Keratinocyte (primary cell): ENCODE results near the gene CLDN11.

Experiments used
- EZH2 ChIP-seq: IDR thresholded peaks from one replicate; pipeline ENCODE4 v1.6.1; 2012; ENCODE audit warnings: inconsistent platforms, mild to moderate bottlenecking, low read length, moderate library complexity
- TF ChIP-seq, protein P1 (sequence below), 3 experiments: IDR thresholded peaks in 1 of 3; conservative IDR thresholded peaks in 1 of 3; optimal IDR thresholded peaks in 1 of 3; 2 replicates in 2 of 3; 3 replicates in 1 of 3; pipeline versions ENCODE3 to v1.5.1; 2011; ENCODE audit warnings: low read length in 3 of 3, mild to moderate bottlenecking in 3 of 3, moderate library complexity in 2 of 3, control low read depth in 1 of 3, inconsistent platforms in 1 of 3; ENCODE audit not compliant: insufficient read depth in 2 of 3; ENCODE audit errors: extremely low read depth in 1 of 3

DNA sequence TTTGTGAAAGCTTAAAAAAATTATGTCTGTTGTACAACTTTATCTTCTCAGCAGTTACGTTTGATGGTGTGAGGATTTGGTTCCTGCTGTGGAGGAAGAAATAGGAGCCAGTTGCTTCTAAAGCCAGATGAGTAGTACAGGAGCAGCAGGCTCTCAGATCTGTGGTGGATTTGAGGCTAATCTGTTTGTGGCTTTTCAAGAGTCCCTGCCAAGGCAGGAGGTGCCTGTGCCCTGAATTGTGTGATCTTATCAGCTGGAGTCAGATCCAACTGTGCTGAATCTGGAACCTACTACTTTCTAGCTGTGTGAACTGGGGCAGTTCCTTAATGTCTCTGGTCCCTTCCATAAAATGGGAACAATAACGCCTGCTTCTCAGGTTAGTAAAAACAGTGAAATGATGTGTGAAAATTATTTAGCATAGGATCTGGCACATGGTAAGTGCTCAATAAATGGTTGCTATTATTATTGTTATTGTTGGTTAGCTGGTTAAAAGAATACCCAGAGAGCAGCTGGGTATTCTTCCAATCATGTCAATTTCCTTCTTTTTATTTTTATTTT is 7.7 kb downstream of the CLDN11 start:
- no peak for TF ChIP-seq EZH2
- TF ChIP-seq, protein P1, sequence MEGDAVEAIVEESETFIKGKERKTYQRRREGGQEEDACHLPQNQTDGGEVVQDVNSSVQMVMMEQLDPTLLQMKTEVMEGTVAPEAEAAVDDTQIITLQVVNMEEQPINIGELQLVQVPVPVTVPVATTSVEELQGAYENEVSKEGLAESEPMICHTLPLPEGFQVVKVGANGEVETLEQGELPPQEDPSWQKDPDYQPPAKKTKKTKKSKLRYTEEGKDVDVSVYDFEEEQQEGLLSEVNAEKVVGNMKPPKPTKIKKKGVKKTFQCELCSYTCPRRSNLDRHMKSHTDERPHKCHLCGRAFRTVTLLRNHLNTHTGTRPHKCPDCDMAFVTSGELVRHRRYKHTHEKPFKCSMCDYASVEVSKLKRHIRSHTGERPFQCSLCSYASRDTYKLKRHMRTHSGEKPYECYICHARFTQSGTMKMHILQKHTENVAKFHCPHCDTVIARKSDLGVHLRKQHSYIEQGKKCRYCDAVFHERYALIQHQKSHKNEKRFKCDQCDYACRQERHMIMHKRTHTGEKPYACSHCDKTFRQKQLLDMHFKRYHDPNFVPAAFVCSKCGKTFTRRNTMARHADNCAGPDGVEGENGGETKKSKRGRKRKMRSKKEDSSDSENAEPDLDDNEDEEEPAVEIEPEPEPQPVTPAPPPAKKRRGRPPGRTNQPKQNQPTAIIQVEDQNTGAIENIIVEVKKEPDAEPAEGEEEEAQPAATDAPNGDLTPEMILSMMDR (optimal IDR thresholded peaks at IDR 0.05 in 1 of 3, IDR thresholded peaks at IDR 0.05 in 1 of 3, conservative IDR thresholded peaks at IDR 0.05 in 1 of 3; ENCODE audit: extremely low read depth in 1 of 3, insufficient read depth in 2 of 3, low read length in 3 of 3), result no peak
